ENCODE measurements around the gene RPA3. TPM values are rescaled to one million over a fixed set of nuclear protein-coding genes. Genes with fewer than 3 reads are reported as not detected.

Gene RPA3
- total RNA-seq, 4 donors from 2014 or later: 5.3 to 19.2 (median 18.6) TPM

DNA sequence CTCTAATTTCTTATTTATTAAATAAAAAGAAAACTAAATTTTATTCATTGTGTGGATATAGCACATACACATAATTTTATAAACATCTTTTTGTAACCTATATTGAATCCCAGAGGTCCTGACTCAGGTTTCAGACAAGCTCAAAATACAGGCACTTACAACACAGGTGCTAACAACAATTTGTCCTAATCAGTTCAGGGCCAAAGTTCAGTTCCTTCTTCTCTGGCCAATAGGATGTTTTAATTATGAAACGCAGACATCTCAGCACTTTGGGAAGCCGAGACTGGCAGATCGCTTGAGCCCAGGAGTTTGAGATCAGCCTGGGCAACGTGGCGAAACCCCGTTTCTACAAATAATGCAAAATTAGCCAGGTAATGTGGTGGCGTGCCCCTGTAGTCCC is 15.0 kb downstream of the RPA3 start:
- Histone ChIP-seq H3K27me3 (no peaks in the 10 kb centered on the region), H3K4me3 (no peak overlapping the region), H3K4me1 (no peaks in the 10 kb centered on the region), H3K27ac (no peak overlapping the region), H3K36me3 (no peaks in the 10 kb centered on the region), H3K9me3 (no peaks in the 10 kb centered on the region)
- DNase-seq: no peak
- intact Hi-C loops (cut with DNase I; ENCODE audit: low total_unique reads): no loop called here
- TF ChIP-seq, protein P1, sequence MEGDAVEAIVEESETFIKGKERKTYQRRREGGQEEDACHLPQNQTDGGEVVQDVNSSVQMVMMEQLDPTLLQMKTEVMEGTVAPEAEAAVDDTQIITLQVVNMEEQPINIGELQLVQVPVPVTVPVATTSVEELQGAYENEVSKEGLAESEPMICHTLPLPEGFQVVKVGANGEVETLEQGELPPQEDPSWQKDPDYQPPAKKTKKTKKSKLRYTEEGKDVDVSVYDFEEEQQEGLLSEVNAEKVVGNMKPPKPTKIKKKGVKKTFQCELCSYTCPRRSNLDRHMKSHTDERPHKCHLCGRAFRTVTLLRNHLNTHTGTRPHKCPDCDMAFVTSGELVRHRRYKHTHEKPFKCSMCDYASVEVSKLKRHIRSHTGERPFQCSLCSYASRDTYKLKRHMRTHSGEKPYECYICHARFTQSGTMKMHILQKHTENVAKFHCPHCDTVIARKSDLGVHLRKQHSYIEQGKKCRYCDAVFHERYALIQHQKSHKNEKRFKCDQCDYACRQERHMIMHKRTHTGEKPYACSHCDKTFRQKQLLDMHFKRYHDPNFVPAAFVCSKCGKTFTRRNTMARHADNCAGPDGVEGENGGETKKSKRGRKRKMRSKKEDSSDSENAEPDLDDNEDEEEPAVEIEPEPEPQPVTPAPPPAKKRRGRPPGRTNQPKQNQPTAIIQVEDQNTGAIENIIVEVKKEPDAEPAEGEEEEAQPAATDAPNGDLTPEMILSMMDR (IDR thresholded peaks at IDR 0.05): no peak
- TF ChIP-seq POLR2A (IDR thresholded peaks at IDR 0.05): no peak

DNA sequence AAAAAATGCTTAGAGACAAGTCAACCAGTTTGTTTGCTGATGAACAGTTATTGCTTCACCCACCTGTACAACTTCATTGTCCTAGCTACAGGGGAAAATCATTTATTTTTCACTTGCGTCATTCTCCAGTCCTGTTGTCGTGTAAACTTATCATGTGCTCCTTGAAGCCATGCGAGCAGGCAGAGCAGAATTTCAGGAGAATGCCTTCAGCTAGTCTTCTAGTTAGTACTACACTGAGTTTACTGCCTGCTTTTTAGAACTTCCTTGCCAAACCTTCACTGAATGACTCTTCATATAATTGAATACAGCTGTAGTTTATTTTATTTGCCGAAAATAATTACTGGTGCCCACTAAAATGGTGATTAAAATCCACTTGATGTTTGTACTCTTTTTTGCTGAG is 15.6 kb downstream of the RPA3 start:
- TF ChIP-seq, protein P1 (IDR thresholded peaks at IDR 0.05): no peak
- TF ChIP-seq POLR2A (IDR thresholded peaks at IDR 0.05): no peak
- Histone ChIP-seq H3K27ac (no peak overlapping the region), H3K4me1 (peaks cover 0 to 5% of the 10 kb centered on the region in 2 donors), H3K36me3 (no peaks in the 10 kb centered on the region), H3K27me3 (no peaks in the 10 kb centered on the region), H3K4me3 (no peak overlapping the region), H3K9me3 (no peaks in the 10 kb centered on the region)
- DNase-seq: no peak
- intact Hi-C loops (cut with DNase I; ENCODE audit: low total_unique reads): no loop called here

DNA sequence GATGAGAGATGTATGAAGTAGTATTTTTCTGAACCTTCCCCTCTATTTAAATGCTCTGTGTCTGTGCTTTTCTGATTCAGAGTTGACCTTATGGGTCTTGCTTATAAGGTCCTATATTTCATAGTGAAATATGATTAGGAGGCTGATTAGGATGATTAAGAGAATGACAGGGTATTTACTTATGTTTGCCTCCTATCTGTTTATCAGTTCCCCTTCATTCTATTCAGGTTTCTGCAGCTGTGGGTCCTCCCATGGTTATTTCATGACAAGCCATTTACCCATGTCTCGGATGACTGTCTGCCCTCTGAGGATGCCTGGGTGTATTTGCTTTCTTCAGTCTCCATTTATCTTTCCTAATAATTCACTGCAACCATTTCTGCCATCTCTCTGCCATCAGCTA is 16.9 kb downstream of the RPA3 start:
- DNase-seq: no peak
- H3K27ac ChIP-seq: no peak overlapping the region
- peaks cover 0 to 6% of the 10 kb centered on the region in 2 donors for H3K4me1 ChIP-seq
- TF ChIP-seq, protein P1 (IDR thresholded peaks at IDR 0.05): no peak
- TF ChIP-seq POLR2A (IDR thresholded peaks at IDR 0.05): no peak
- no peaks in the 10 kb centered on the region for H3K36me3 ChIP-seq
- H3K27me3 ChIP-seq: no peaks in the 10 kb centered on the region
- H3K9me3 ChIP-seq: no peaks in the 10 kb centered on the region
- intact Hi-C loops (cut with DNase I; ENCODE audit: low total_unique reads): no loop called here
- H3K4me3 ChIP-seq: no peak overlapping the region

DNA sequence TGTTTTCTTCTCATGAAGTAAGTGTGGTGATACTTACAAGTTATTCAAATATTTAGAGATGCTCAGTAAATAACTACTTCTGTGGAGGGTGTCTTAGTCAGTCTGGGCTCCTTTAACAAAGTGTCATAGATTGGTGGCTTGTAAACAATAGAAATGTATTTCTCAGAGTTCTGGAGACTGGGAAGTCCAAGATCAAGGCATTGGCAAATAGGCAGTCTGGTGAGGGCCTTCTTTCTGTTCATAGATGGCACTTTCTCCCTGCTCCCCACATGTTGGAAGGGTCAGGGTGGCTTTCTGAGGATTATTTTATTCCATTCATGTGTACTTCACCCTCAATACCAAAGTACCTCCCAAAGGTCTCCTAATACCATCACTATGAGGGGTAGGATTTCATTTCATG is 18.4 kb downstream of the RPA3 start:
- no peaks in the 10 kb centered on the region for H3K27me3 ChIP-seq
- no peaks in the 10 kb centered on the region for H3K36me3 ChIP-seq
- H3K27ac ChIP-seq: no peak overlapping the region
- no peak for DNase-seq
- peaks cover 0 to 13% of the 10 kb centered on the region in 2 donors for H3K4me1 ChIP-seq
- no peak for TF ChIP-seq POLR2A (IDR thresholded peaks at IDR 0.05)
- TF ChIP-seq, protein P1 (IDR thresholded peaks at IDR 0.05): no peak
- H3K9me3 ChIP-seq: no peaks in the 10 kb centered on the region
- intact Hi-C loops (cut with DNase I; ENCODE audit: low total_unique reads): no loop called here
- no peak overlapping the region for H3K4me3 ChIP-seq

DNA sequence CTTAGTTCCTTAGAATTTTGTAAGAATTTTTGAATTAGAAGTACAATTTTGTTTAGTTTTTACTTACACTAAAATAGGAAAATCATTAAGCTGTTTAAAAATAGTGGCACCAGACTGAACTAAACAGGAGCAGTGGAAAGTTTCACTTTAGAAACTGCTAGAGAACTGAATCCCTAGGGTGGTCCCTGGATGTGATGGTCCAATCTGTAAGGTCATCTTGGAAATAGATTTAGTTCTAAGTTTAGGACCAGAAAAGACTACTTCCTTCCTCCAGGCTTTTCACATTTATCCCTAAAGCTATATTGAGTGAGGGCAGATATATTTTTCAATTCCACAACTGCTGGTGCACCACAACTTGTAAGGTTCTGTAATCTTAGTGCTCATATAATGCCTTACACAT is 19.0 kb downstream of the RPA3 start:
- H3K27me3 ChIP-seq: no peaks in the 10 kb centered on the region
- no peaks in the 10 kb centered on the region for H3K36me3 ChIP-seq
- no peaks in the 10 kb centered on the region for H3K9me3 ChIP-seq
- H3K4me1 ChIP-seq: peaks cover 0 to 13% of the 10 kb centered on the region in 2 donors
- H3K27ac ChIP-seq: no peak overlapping the region
- intact Hi-C loops (cut with DNase I; ENCODE audit: low total_unique reads): no loop called here
- no peak overlapping the region for H3K4me3 ChIP-seq
- DNase-seq: no peak
- TF ChIP-seq, protein P1 (IDR thresholded peaks at IDR 0.05): no peak
- no peak for TF ChIP-seq POLR2A (IDR thresholded peaks at IDR 0.05)

Data from uterus (tissue), 4 donors.